Type B pancreatic cell (in vitro differentiated cells): ENCODE data around the gene NPHP4. TPM values are rescaled to one million over a fixed set of nuclear protein-coding genes. Genes with fewer than 3 reads are reported as not detected.

Source experiments
- DNase-seq: peaks from one replicate; pipeline ENCODE4 v3.0.0; 2021; ENCODE audit warnings: mixed read lengths; ENCODE audit not compliant: unreplicated experiment; ENCODE audit errors: extremely low spot score
- H3K27ac Mint-ChIP-seq: 2 replicates; pipeline ENCODE4 v1.8.0; 2021; ENCODE audit warnings: mild to moderate bottlenecking, mixed read lengths
- H3K27me3 Mint-ChIP-seq: 2 replicates; pipeline ENCODE4 v1.8.0; 2021; ENCODE audit warnings: mixed read lengths
- H3K36me3 Mint-ChIP-seq: 2 replicates; pipeline ENCODE4 v1.8.0; 2021; ENCODE audit warnings: mixed read lengths
- H3K4me1 Mint-ChIP-seq: one replicate; pipeline ENCODE4 v1.8.0; 2021; ENCODE audit warnings: mixed read lengths; ENCODE audit not compliant: unreplicated experiment
- H3K4me3 Mint-ChIP-seq: 2 replicates; pipeline ENCODE4 v1.8.0; 2021; ENCODE audit warnings: mild to moderate bottlenecking, mixed read lengths
- H3K9me3 Mint-ChIP-seq: 2 replicates; pipeline ENCODE4 v1.8.0; 2021; ENCODE audit warnings: mixed read lengths
- CTCF ChIP-seq: fragments of 200-600 bp; sonication (generic); conservative IDR thresholded peaks from 2 replicates; pipeline ENCODE4 v1.5.0; 2021; ENCODE audit warnings: antibody characterized with exemption, mild to moderate bottlenecking
- total RNA-seq: library from RNA; stranded (reverse); gene quantifications from 2 replicates; pipeline ENCODE4 v1.2.1, GENCODE V29; 2021; ENCODE audit warnings: low replicate concordance

The NPHP4 gene
- total RNA-seq, 1 donor from 2014 or later, result 21.7 TPM

DNA sequence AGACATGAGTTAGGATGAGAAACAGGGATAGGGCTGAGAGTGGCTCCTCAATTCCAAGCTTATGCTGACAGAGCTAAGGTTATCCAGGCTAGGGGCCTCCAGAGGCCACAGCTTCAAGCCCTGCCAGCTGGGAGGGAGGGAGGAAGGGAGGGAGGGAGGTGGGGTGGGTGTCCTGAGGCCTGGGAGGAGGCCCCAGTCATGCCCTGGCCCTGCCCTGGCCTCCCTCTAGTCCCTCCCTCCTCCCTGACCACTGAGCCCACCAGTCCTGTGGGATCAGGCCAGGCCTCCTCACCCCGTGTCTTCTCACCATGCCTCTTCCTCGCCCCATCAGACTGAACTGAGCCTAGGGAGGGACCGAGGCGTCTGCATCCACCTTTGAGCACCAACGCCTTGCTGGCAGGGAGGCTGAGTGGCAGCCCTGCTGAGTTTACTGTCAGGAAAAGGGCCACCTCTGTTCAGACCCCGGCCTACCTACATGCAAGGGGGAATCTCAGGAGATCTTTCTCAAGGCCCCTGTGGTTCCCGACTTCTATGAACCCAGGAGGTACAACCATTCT lies 116.1 kb downstream of the NPHP4 start:
- no peaks in the 10 kb centered on the region for H3K4me1 Mint-ChIP-seq
- no peaks in the 10 kb centered on the region for H3K27me3 Mint-ChIP-seq
- H3K36me3 Mint-ChIP-seq, result peaks cover 22% of the 10 kb centered on the region
- no peak overlapping the region for H3K4me3 Mint-ChIP-seq
- H3K27ac Mint-ChIP-seq, result no peak overlapping the region
- H3K9me3 Mint-ChIP-seq, result peaks cover 4% of the 10 kb centered on the region
- no peak for TF ChIP-seq CTCF
- no peak for DNase-seq

DNA sequence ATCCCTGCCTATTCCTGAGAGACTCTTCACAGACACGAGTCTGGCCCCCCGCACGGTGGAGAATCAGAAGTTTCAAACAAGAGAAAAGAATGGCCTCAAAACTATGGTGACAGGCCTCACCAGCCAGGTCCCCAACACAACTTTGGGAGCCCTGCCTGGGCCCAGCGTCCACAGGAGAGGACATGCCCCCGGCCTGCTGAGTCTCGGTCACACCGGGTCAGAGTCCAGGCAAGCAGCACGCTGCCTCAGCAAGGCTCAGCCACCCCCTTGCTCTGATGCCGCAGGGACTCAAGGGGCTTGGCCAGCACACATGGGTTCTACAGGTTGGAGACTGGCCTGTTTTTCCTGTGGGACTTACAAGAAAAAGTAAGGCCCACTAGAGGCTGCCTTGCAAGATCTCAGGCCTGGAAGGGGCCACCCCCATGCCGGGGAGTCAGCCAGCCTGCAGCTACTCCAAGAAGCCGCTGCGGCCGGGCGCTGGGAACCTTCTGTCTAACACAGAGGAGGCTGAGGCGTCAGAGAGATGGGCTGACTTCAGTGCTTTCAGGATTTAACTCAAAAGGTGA lies 116.8 kb downstream of the NPHP4 start:
- TF ChIP-seq CTCF, result no peak
- DNase-seq, result no peak
- Mint-ChIP-seq H3K27ac (no peak overlapping the region), H3K4me3 (no peak overlapping the region), H3K9me3 (peaks cover 4% of the 10 kb centered on the region), H3K4me1 (no peaks in the 10 kb centered on the region), H3K27me3 (no peaks in the 10 kb centered on the region), H3K36me3 (peaks cover 20% of the 10 kb centered on the region)

DNA sequence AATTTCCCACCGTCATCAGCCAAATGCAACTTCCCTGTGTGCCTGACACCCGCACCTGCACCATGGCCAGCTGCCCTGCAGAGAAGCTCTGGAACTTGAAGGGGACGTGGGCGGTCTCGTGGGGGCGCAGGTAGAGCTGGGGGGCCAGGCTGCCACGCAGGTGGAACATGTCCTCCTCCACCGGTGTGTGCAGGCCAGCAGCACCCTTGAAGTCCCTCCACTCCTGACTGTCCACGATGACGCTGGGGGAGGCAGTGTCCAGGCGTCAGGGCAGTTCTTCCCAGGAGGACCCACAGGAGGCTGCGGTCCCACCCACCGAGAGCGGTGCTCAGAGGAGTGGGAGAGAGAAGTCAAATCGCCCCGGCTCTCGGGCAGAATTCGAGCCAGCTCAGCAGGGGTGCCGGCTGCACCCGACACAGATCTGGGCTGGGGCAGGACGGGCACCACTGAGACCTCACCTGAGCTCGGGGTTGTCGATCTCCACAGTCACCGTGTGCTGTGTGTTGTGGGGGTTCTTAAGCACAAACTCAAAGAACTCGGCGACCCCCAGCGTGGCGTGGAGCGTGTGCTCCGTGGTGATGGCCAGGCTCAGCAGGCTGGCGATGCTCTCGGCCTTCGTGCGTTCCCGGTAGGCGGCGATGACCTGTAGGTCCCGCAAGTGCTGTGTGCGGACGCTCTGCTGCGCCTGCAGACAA lies 117.7 kb downstream of the NPHP4 start:
- no peak for DNase-seq
- TF ChIP-seq CTCF, result no peak
- Mint-ChIP-seq H3K4me3 (no peak overlapping the region), H3K27ac (no peak overlapping the region), H3K36me3 (peaks cover 12% of the 10 kb centered on the region), H3K9me3 (no peaks in the 10 kb centered on the region), H3K27me3 (no peaks in the 10 kb centered on the region), H3K4me1 (no peaks in the 10 kb centered on the region)

DNA sequence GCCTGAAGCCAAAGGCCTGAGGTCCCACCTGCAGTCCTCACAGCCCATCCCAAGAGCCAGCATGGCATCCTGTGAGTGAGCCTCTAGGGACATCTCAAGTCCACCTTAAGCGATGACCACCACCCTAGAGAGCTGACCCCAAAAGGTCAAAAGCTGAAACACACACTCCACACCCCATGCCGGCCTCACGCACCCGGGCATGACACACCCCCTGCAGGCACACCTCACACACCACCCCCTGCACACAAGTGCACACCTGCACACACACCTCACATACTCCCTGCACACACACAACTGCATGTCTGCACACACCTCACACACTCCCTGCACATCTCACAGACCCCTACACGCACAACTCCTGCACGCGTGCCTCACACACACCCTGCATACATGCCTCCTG lies 118.7 kb downstream of the NPHP4 start:
- Mint-ChIP-seq H3K27ac (no peak overlapping the region), H3K4me1 (no peaks in the 10 kb centered on the region), H3K27me3 (no peaks in the 10 kb centered on the region), H3K9me3 (no peaks in the 10 kb centered on the region), H3K36me3 (peaks cover 6% of the 10 kb centered on the region), H3K4me3 (no peak overlapping the region)
- DNase-seq, result no peak
- no peak for TF ChIP-seq CTCF

DNA sequence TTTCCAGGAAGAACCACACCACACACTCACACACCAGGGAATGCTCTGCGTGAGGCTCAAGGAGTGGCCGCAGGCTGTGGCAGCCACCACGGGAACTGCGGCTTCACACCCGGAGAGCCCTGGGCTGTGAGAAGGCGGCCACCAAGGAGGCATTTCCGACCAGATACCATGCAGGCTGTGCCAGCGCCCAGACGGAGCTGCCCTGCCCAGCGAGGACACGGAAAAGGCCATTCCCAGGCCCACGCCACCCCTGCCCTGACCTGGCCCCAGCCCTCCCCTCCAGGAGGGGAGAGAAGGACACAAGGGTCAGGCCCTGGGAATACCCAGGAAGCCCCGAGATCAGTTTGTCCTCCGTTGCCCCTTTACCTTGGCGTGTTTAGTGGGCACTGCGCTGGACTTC lies 119.3 kb downstream of the NPHP4 start:
- peaks cover 6% of the 10 kb centered on the region for H3K36me3 Mint-ChIP-seq
- DNase-seq, result no peak
- H3K4me1 Mint-ChIP-seq, result no peaks in the 10 kb centered on the region
- no peak overlapping the region for H3K4me3 Mint-ChIP-seq
- TF ChIP-seq CTCF, result no peak
- H3K27me3 Mint-ChIP-seq, result no peaks in the 10 kb centered on the region
- H3K27ac Mint-ChIP-seq, result no peak overlapping the region
- no peaks in the 10 kb centered on the region for H3K9me3 Mint-ChIP-seq
